ENCODE results near the gene USP28. TPM values are rescaled to one million over a fixed set of nuclear protein-coding genes. Genes with fewer than 3 reads are reported as not detected.
"Not testable (repeated sequence)": the region's sequence is repeated elsewhere in the genome, so short reads cannot be mapped to it uniquely, and the experiment has no call there.

USP28 gene
- total RNA-seq, 4 donors from 2014 or later, result 5.3 to 43.3 (median 22.4) TPM

DNA sequence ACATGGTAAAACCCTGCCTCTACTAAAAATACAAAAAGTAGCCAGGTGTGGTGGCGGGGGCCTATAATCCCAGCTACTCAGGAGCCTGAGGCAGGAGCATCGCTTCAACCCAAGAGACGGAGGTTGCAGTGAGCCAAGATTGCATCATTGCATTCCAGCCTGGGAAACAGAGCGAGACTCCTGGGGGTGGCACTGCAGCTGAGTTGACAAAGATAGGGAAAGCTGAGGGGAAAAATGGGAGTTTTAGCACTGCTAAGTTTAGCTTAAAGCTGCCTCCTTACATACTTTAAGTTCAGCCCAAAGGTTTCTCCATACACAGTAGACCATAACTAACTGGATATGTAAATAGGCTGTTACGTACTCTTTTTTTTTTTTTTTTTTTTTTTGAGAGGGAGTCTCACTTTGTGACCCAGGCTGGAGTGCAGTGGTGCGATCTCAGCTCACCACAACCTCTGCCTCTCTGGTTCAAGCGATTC, 9.0 kb upstream of the USP28 start:
- TF ChIP-seq POLR2A (IDR thresholded peaks at IDR 0.05), result no peak
- TF ChIP-seq, protein P1, sequence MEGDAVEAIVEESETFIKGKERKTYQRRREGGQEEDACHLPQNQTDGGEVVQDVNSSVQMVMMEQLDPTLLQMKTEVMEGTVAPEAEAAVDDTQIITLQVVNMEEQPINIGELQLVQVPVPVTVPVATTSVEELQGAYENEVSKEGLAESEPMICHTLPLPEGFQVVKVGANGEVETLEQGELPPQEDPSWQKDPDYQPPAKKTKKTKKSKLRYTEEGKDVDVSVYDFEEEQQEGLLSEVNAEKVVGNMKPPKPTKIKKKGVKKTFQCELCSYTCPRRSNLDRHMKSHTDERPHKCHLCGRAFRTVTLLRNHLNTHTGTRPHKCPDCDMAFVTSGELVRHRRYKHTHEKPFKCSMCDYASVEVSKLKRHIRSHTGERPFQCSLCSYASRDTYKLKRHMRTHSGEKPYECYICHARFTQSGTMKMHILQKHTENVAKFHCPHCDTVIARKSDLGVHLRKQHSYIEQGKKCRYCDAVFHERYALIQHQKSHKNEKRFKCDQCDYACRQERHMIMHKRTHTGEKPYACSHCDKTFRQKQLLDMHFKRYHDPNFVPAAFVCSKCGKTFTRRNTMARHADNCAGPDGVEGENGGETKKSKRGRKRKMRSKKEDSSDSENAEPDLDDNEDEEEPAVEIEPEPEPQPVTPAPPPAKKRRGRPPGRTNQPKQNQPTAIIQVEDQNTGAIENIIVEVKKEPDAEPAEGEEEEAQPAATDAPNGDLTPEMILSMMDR (IDR thresholded peaks at IDR 0.05), result no peak
- intact Hi-C loops (cut with DNase I; ENCODE audit: low total_unique reads), result no loop called here

DNA sequence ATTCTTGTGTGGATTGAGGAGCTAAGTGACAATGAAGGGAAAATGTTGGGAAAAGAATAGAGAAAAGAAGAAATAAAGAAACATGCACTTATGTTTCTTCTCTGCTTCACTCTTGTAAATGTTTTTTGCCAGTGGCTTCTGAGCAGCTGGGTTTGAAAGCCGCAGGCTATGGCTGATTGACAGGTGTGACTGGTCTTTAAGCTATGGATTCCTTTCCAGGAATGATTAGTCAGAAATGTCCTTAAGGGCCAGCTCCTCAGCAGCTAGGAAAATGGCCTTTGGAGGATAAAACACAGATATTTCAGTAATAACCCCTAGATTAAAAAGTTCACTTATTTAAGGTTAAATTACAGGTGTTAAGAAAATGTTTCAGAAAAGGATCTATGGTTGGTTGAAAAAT, 6.5 kb upstream of the USP28 start:
- no peaks in the 10 kb centered on the region for H3K27me3 ChIP-seq
- intact Hi-C loops (cut with DNase I; ENCODE audit: low total_unique reads), result no loop called here
- DNase-seq, result no peak
- no peak for TF ChIP-seq POLR2A (IDR thresholded peaks at IDR 0.05)
- TF ChIP-seq, protein P1 (IDR thresholded peaks at IDR 0.05), result no peak
- no peaks in the 10 kb centered on the region for H3K9me3 ChIP-seq
- no peaks in the 10 kb centered on the region for H3K4me1 ChIP-seq
- H3K27ac ChIP-seq, result no peak overlapping the region
- no peak overlapping the region for H3K4me3 ChIP-seq
- H3K36me3 ChIP-seq, result no peaks in the 10 kb centered on the region

More for the DNA sequence above, 9.0 kb upstream of the USP28 start:
- Histone ChIP-seq H3K27me3 (no peaks in the 10 kb centered on the region), H3K36me3 (no peaks in the 10 kb centered on the region), H3K4me3 (no peak overlapping the region), H3K9me3 (no peaks in the 10 kb centered on the region), H3K4me1 (no peaks in the 10 kb centered on the region), H3K27ac (no peak overlapping the region)
- no peak for DNase-seq

GRCh38 chr11:113880971-113881370, 5.6 kb upstream of the USP28 start:
- TF ChIP-seq POLR2A (IDR thresholded peaks at IDR 0.05), result no peak
- TF ChIP-seq, protein P1 (IDR thresholded peaks at IDR 0.05), result no peak
- Histone ChIP-seq H3K27me3 (no peaks in the 10 kb centered on the region), H3K9me3 (no peaks in the 10 kb centered on the region), H3K27ac (no peak overlapping the region), H3K4me3 (no peak overlapping the region), H3K36me3 (no peaks in the 10 kb centered on the region), H3K4me1 (no peaks in the 10 kb centered on the region)
- intact Hi-C loops (cut with DNase I; ENCODE audit: low total_unique reads), result no loop called here
- DNase-seq, result no peak

DNA sequence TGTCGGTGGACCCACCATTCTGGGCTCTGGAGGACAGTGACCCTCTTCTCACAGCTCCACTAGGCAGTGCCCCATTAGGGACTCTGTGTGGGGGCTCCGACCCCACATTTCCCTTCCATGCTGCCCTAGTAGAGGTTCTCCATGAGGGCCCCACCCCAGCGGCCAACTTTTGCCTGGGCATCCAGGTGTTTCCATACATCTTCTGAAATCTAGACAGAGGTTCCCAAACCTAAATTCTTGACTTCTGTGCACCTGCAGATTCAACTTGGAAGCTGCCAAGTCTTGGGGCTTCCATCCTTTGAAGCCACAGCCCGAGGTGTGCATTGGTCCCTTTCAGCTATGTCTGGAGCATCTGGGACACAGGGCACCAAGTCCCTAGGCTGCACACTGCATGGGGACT, 4.1 kb upstream of the USP28 start:
- H3K4me1 ChIP-seq; H3K36me3 ChIP-seq; H3K27me3 ChIP-seq; H3K9me3 ChIP-seq; H3K4me3 ChIP-seq; DNase-seq; intact Hi-C loops (cut with DNase I; ENCODE audit: low total_unique reads); H3K27ac ChIP-seq: not testable (repeated sequence)

DNA sequence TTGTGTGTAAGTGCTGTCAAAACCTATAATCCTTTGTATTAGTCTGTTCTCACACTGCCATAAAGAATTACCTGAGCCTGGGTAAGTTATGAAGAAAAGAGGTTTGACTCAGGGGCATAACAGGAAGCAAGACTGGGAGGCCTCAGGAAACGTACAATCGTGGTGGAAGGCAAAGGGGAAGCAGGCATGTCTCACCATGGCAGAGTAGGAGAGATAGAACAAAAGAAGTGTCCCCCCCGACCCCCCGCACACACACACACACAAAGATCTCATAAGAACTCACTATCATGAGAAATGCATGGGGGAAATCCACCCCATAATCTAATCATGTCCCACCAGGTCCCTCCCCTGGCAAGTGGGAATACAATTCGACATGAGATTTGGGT, 2.3 kb upstream of the USP28 start:
- no peaks in the 10 kb centered on the region for H3K36me3 ChIP-seq
- intact Hi-C loops (cut with DNase I; ENCODE audit: low total_unique reads), result no loop called here
- H3K4me3 ChIP-seq, result no peak overlapping the region
- DNase-seq, result no peak
- no peak overlapping the region for H3K27ac ChIP-seq
- H3K27me3 ChIP-seq, result no peaks in the 10 kb centered on the region
- TF ChIP-seq, protein P1 (IDR thresholded peaks at IDR 0.05), result no peak
- no peak for TF ChIP-seq POLR2A (IDR thresholded peaks at IDR 0.05)
- no peaks in the 10 kb centered on the region for H3K4me1 ChIP-seq
- H3K9me3 ChIP-seq, result no peaks in the 10 kb centered on the region
